ENCODE results near the gene RNF213. TPM values are rescaled to one million over a fixed set of nuclear protein-coding genes. Genes with fewer than 3 reads are reported as not detected.

Gene RNF213
- total RNA-seq, 1 experiment from 2014 or later = 61.4 TPM

DNA sequence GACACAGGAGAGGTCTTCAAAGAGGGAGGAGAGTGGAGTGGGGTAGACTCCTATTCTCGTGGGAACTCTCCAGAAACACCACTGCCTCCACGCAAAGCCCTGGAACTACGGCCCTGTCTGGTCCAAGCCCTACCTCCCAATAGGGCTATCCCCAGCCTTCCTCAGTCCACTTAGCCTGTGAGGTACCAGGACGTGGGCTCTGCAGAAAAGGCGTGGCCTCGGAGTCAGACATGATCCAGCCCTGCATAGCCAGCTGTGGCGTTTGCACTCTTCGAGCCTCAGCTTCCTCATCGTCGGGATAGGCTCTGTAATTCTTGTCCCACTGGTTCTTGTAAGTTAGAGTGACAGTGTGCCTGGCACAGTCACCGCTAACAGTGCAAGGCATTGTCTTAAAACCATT is 168.1 kb downstream of the RNF213 start:
- no peak overlapping the region for H3K27ac Mint-ChIP-seq (ENCODE audit: unreplicated experiment)
- no peaks in the 10 kb centered on the region for H3K4me1 Mint-ChIP-seq (ENCODE audit: low read depth, unreplicated experiment)
- TF ChIP-seq, protein P1, sequence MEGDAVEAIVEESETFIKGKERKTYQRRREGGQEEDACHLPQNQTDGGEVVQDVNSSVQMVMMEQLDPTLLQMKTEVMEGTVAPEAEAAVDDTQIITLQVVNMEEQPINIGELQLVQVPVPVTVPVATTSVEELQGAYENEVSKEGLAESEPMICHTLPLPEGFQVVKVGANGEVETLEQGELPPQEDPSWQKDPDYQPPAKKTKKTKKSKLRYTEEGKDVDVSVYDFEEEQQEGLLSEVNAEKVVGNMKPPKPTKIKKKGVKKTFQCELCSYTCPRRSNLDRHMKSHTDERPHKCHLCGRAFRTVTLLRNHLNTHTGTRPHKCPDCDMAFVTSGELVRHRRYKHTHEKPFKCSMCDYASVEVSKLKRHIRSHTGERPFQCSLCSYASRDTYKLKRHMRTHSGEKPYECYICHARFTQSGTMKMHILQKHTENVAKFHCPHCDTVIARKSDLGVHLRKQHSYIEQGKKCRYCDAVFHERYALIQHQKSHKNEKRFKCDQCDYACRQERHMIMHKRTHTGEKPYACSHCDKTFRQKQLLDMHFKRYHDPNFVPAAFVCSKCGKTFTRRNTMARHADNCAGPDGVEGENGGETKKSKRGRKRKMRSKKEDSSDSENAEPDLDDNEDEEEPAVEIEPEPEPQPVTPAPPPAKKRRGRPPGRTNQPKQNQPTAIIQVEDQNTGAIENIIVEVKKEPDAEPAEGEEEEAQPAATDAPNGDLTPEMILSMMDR (IDR thresholded peaks at IDR 0.05; ENCODE audit: insufficient read depth in 1 of 2, low read depth in 1 of 2, low read length in 1 of 2, severe bottlenecking in 1 of 2, unreplicated experiment in 1 of 2) = no peak
- DNase-seq = no peak
- Histone ChIP-seq H3K27me3 (replicated peaks; ENCODE audit: control insufficient read depth, insufficient read depth, low read length) (no peaks in the 10 kb centered on the region), H3K4me3 (ENCODE audit: low read depth, low read length) (no peak overlapping the region), H3K9me3 (no peaks in the 10 kb centered on the region), H3K36me3 (ENCODE audit: control insufficient read depth, insufficient read depth, low read length) (no peaks in the 10 kb centered on the region), H3K4me1 (no peaks in the 10 kb centered on the region)
- H3K4me3 Mint-ChIP-seq (ENCODE audit: unreplicated experiment) = no peak overlapping the region
- peaks cover 6% of the 10 kb centered on the region for H3K27me3 Mint-ChIP-seq (ENCODE audit: insufficient read depth, unreplicated experiment)
- H3K9me3 Mint-ChIP-seq (ENCODE audit: unreplicated experiment) = no peaks in the 10 kb centered on the region
- BruUV-seq (replicated peaks) = no TSS peak
- intact Hi-C loops (cut with micrococcal nuclease; ENCODE audit: unreplicated experiment) = no loop called here
- H3K36me3 Mint-ChIP-seq (ENCODE audit: insufficient read depth, unreplicated experiment) = peaks cover 7% of the 10 kb centered on the region
- ChIA-PET POLR2A (no interaction called here), CTCF (no interaction called here)

DNA sequence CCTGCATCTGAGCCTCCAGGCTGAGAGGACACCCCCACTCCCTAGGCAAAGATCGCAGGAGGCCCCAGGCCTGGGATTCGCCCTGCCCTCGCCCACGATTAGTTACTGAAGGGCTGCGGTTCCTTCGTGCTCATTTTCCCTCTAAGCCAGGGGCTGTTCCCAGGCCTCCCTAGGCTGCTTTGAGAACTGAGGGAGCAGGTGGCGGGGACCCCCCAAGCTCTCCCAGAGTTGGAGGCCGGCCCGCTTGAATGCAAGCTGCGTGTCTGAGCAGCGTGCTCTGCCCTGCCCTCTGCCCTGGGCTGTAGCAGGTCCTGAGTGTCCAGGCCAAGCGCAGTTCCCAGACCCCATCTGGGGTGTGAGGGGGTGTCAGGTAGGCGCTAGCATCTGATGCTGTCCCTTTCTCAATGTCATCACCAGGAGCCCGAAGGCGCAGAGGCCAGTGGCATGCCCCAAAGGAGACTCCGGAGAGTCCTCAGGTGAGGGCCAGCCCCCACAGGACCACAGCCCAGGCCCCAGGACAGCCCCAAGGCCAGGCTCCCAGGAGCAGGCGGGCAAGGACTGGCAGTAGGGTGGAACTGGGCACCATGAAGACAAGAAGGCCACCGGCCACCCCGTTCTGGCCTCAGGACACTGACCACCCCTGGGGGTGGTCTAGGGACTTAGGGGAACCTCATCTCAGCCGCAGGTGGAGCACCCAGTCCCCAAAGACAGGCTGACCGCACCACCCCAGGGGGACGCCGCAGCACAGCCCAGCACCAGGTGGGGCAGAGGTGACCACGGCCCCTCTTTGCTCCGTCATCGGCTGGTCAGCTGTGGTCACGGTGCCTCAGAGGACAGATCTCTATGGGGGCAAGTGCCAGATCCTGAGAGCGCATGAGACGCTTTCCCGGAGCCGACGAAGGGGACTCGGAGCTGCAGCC is 169.0 kb downstream of the RNF213 start:
- peaks cover 6% of the 10 kb centered on the region for H3K27me3 Mint-ChIP-seq (ENCODE audit: insufficient read depth, unreplicated experiment)
- H3K36me3 Mint-ChIP-seq (ENCODE audit: insufficient read depth, unreplicated experiment) = peaks cover 6% of the 10 kb centered on the region
- CTCF ChIA-PET = no interaction called here
- intact Hi-C loops (cut with micrococcal nuclease; ENCODE audit: unreplicated experiment) = no loop called here
- H3K4me3 Mint-ChIP-seq (ENCODE audit: unreplicated experiment) = no peak overlapping the region
- Histone ChIP-seq H3K36me3 (ENCODE audit: control insufficient read depth, insufficient read depth, low read length) (no peaks in the 10 kb centered on the region), H3K4me3 (ENCODE audit: low read depth, low read length) (no peak overlapping the region), H3K9me3 (no peaks in the 10 kb centered on the region), H3K27me3 (replicated peaks; ENCODE audit: control insufficient read depth, insufficient read depth, low read length) (no peaks in the 10 kb centered on the region), H3K4me1 (no peaks in the 10 kb centered on the region)
- no peak for DNase-seq
- POLR2A ChIA-PET = no interaction called here
- H3K9me3 Mint-ChIP-seq (ENCODE audit: unreplicated experiment) = no peaks in the 10 kb centered on the region
- no peak overlapping the region for H3K27ac Mint-ChIP-seq (ENCODE audit: unreplicated experiment)
- no TSS peak for BruUV-seq (replicated peaks)
- H3K4me1 Mint-ChIP-seq (ENCODE audit: low read depth, unreplicated experiment) = no peaks in the 10 kb centered on the region
- TF ChIP-seq, protein P1 (IDR thresholded peaks at IDR 0.05; ENCODE audit: insufficient read depth in 1 of 2, low read depth in 1 of 2, low read length in 1 of 2, severe bottlenecking in 1 of 2, unreplicated experiment in 1 of 2) = no peak

DNA sequence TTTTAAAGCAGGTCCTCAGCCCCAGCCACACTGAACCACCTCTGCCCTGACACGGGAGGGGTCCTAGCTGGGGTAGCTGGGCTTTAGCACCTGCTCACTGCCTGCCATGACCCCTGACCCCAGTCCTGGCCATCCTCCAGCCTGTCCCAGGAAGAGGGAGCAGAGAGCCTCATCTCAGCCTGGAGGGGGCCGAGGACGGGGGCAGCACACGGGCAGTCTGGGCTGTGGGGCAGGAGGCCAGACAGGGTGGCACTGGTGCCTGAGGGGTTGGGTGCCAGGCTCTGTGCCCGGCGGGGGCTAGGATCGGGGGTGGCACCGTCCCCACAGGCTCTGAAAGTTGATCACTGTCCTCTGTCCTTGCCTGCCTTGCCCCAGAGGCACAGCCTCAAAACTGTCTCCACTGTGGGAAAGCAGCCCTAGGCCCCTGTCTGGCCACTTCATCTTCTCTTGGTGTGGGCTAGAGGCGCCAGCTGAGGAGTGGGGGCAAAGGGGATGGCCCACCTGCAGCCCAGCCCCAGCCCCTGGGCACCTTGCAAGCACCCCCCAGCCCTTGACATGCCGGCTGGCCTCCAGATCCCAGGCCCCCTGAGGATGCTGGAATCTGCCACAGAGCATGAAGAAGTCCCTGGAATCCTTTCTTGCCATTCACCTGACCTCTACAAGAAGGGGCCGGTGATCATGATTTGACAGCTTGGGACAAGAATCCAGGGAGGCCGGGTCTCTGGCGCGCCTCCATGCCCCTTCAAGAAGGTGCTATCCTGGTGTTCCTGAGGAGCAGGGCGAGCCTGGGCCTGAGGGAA is 170.0 kb downstream of the RNF213 start:
- no peak overlapping the region for H3K27ac Mint-ChIP-seq (ENCODE audit: unreplicated experiment)
- Histone ChIP-seq H3K9me3 (no peaks in the 10 kb centered on the region), H3K36me3 (ENCODE audit: control insufficient read depth, insufficient read depth, low read length) (no peaks in the 10 kb centered on the region), H3K4me3 (ENCODE audit: low read depth, low read length) (no peak overlapping the region), H3K4me1 (no peaks in the 10 kb centered on the region), H3K27me3 (replicated peaks; ENCODE audit: control insufficient read depth, insufficient read depth, low read length) (no peaks in the 10 kb centered on the region)
- peaks cover 6% of the 10 kb centered on the region for H3K27me3 Mint-ChIP-seq (ENCODE audit: insufficient read depth, unreplicated experiment)
- H3K36me3 Mint-ChIP-seq (ENCODE audit: insufficient read depth, unreplicated experiment) = peaks cover 6% of the 10 kb centered on the region
- H3K9me3 Mint-ChIP-seq (ENCODE audit: unreplicated experiment) = no peaks in the 10 kb centered on the region
- POLR2A ChIA-PET = interaction anchor here (0.7 kb wide), 1 partner anchor 24 kb away, joined by 4 read pairs; no protein-coding TSS in a partner anchor
- CTCF ChIA-PET = no interaction called here
- DNase-seq = no peak
- H3K4me3 Mint-ChIP-seq (ENCODE audit: unreplicated experiment) = no peak overlapping the region
- intact Hi-C loops (cut with micrococcal nuclease; ENCODE audit: unreplicated experiment) = no loop called here
- TF ChIP-seq, protein P1 (IDR thresholded peaks at IDR 0.05; ENCODE audit: insufficient read depth in 1 of 2, low read depth in 1 of 2, low read length in 1 of 2, severe bottlenecking in 1 of 2, unreplicated experiment in 1 of 2) = no peak
- BruUV-seq (replicated peaks) = no TSS peak
- H3K4me1 Mint-ChIP-seq (ENCODE audit: low read depth, unreplicated experiment) = no peaks in the 10 kb centered on the region

Data from Caco-2 (cell line).